GM21390 (cell line): Measurements from ENCODE around the gene NEDD4.
"Not testable (repeated sequence)": the region's sequence is repeated elsewhere in the genome, so short reads cannot be mapped to it uniquely, and the experiment has no call there.

Experiments used
- ATAC-seq: cut with Tn5 transposase; IDR thresholded peaks from one replicate; pipeline ENCODE4 v1.9.1; 2021; ENCODE audit not compliant: unreplicated experiment

Gene NEDD4

GRCh38 chr15:55993111-55993803 is at the start of gene NEDD4:
TSS of gene NEDD4 (minus strand) at chr15:55993612. CDS start at chr15:55993555, 57 bp downstream.
- ATAC-seq, result peak; percentile 90

GRCh38 chr15:56042498-56042897 is 49.1 kb upstream of the NEDD4 start:
- ATAC-seq, result no peak

- ATAC-seq, result no peak
These were observed 48.6 kb upstream of the NEDD4 start for GRCh38 chr15:56042031-56042430.

DNA sequence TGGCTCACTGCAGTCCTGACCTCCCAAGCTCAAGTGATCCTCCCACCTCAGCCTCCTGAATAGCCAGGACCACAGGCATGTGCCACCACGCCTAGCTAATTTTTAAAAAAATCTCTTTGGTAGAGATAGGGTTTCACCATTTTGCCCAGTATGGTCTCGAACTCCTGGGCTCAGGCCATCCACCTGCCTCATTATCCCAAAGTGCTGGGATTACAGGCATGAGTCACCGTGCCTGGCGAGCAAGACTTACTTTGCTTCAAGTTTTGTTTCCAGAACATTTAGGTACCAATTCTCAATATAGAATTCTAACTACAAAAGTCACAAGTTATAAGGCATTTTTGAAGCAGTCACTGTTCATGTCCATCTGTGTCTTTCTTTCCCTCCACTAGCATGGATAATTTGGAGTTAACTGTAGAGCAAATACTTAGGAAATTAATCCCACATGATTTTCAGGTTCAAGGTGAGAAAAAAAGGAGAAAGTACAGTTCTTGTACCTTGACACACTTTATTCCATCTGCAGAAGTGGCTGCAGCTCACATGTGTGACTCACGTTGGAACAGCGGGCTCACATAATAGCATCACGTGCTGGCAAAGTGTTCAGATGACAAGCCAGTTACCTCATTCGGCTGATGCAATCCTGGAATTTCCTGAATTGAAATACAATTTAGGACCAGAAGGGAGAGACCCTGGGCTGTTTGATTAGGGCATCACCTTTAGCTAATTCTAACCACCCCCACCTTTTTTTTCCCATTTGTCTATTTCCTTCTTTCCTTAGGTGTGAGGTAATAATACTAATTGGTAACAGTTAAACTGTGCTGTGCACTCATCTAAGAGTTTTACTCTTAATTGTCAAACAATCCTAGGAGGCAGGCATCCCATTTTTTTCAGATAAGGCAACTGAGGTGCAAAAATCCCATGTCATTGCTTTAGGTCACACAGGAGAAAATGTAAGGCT is 46.9 kb upstream of the NEDD4 start:
- ATAC-seq, result no peak

GRCh38 chr15:56038707-56039106 is 45.3 kb upstream of the NEDD4 start:
- ATAC-seq, result no peak

DNA sequence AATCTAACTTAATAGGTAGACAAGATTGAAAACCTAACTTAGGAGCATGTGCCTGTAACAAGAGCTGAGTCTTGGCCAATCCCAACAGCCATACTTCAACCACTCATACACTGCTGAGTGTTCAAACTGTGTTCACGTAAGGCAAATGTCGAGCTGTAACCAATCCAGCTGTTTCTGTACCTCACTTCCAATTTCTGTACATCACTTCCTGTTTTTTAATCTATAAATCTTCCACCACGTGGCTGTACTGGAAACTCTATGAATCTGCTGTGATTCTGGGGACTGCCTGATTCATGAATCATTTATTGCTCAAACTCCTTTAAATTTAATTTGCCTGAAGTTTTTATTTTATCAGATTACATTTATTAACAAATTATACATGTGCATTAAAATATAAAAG is 44.6 kb upstream of the NEDD4 start:
- no peak for ATAC-seq

- ATAC-seq, result no peak
These were observed 43.2 kb upstream of the NEDD4 start for GRCh38 chr15:56036546-56037067.

- no peak for ATAC-seq
These were observed 41.8 kb upstream of the NEDD4 start for GRCh38 chr15:56035166-56035565.

DNA sequence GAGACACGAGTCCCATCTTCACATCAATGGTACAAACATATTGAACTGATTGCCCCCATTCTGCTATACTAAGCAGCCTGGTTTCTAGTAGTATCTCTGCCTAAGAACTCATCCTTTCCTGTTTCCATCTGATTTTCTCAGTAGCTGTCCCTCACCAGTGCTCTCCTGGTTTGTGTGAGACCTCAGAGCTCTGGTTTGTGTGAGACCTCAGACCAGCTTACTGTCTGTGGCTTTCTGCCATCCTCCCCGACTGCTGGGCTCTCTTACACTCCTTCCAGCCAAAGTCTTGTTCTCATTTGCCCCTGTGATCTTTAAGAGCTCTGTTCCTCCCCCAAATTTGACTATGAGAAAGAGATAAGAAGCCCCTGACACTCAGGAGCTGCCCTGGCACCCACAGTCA is 41.1 kb upstream of the NEDD4 start:
- ATAC-seq, result no peak

- no peak for ATAC-seq
These were observed 39.0 kb upstream of the NEDD4 start for GRCh38 chr15:56032373-56032772.

DNA sequence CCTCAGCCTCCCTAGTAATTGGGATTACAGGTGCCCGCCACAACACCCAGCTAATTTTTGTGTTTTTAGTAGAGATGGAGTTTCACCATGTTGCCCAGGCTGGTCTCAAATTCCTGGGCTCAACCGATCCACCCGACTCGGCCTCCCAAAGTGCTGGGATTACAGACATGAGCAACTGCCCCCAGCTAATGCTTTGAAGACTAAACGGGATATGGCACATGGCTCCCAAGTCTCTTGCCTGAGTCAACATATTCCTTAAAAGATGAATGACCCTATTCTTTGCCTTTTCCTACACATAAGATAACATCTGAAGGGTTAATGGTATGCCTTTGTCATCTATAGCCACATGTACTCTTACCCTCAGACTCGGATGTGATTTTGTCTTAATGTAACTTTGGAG is 38.4 kb upstream of the NEDD4 start:
- no peak for ATAC-seq

DNA sequence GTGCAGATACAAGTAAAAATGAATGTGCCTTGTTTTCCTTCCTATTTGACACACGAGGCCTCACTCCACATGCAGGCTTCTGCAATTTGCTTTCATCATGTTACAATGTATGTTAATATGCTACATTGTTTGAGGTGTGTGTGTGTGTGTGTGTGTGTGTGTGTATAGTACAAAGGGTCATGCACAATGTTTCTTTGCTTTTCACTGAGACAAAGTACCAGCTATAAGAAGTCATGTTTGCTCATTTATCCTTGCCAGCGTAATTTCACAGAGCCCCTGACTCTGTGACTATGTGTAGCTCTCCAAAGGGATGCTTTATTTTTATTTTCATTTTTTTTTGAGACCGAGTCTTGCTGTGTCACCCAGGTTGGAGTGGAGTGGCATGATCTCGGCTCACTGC is 38.0 kb upstream of the NEDD4 start:
- ATAC-seq, result no peak

DNA sequence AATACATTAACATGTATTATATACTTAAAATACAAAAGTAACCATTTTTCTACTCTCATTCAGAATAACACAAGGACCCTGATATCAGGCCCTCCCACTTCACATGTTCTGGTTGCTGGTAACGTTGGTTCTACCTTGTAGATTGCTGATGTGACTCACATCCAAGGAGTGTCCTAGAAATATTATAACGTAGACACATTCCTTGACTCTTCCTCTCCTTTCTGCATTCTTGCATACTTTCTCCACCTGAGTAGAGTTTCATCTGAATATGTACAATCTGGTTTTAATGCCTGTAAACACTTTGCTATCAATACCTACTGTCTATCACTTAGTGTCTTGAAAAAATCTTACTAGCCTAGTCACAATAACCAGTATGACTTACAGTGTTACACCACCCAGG is 35.0 kb upstream of the NEDD4 start:
- no peak for ATAC-seq

DNA sequence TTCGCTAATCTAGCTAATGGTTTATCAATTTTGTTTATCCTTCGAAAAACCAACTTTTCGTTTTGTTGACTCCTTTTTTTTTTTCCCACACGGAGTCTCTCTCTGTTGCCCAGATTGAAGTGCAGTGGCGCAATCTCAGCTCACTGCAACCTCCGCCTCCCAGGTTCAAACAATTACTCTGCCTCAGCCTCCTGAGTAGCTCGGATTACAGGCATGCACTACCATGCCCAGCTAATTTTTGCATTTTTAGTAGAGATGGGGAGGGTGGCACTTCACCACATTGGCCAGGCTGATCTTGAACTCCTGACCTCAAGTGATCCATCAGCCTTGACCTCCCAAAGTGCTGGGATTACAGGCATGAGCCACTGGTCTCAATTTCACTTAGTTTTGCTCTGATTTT is 29.7 kb upstream of the NEDD4 start:
- not testable (repeated sequence) for ATAC-seq

DNA sequence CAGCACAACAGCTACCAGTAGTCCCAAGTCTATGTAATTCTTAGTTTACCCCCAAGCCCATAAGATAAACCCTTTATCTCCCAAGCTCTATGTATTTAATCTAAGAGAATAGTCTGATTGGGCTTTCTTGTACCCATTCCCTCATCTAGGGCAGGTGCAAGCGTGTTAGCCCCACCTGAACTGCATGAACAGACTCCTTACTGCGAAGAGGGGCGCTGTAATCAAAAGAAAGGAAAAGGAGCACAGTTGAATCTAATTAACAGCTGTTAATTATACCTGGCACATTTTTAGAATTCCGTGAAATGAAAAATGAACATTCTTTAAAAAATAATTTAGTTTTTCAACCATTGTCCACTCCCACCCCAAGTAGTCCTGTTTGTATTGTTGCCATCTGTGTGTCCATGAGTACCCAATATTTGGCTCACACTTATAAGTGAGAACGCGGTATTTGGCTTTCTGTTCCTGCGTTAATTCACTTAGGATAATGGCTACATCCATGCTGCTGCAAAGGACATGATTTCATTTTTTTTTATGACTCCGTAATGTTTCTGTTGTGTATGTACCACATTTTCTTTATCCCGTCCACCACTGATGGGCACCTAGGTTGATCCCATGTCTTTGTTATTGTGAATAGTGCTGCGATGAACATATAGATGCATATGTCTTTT is 26.5 kb upstream of the NEDD4 start:
- no peak for ATAC-seq

DNA sequence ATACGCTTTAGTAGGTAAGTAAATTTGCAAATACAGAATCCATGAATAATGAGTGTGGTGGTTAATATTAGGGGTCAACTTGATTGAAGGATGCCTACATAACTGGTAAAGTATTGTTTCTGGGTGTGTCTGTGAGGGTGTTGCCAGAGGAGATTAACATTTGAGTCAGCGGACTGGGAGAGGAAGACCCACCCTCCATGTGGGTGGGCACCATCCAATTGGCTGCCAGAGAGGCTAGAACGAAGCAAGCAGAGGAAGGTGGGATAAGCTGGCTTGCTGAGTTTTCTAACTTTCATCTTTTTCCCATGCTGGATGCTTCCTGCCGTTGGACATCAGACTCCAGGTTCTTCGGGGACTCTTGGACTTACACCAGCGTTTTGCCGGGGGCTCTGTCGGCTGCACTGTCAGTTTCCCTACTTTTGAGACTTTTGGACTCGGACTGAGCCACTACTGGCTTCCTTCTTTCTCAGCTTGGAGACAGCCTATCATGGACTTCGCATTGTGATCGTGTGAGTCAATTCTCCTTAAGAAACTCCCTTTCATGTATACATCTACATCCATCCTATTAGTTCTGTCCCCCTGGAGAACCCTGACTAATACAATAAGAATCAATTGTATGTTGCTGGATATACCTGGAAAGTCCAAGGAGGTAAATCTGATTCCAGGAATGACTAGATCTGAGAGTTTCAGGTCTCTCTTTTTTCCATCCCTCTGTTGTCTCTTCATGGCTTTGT is 25.8 kb upstream of the NEDD4 start:
- ATAC-seq, result no peak

DNA sequence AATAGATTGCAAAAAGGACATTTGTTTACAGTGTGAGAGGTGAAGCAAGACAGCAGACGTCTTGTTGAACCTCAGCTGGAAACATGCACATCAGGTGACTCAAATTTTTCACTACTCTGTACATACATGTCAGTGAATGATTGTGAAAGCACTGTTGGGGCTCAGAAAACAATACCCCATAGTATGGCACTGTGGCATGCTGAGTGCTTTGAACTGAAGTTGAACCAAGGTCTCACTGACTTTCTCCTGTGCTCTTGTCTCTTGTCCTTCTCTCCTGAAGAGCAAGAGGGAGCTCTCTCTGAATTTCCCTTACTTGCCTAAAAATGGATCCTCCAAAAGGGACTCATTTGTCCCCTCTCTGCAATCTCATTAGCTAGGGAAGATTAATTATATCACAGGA is 24.5 kb upstream of the NEDD4 start:
- no peak for ATAC-seq

- no peak for ATAC-seq
These were observed 24.1 kb upstream of the NEDD4 start for GRCh38 chr15:56017511-56017910.

DNA sequence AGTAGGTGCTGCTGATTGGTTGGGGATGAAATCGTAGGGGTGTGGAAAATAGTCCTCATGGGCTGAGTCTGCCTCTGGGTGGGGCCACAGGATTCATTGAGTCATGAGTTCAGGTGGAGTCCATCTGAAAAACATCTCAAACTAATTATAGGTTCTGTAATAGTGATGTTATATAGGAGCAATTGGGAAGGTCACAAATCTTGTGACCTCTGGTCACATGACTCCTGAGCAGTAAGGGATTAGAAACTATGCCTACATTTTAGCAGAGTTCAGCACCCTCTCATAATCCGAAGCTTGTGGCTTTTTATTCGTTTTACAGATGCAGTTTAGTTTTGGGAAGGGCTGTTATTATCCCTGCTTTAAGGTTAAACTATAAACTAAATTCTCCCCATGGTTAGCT is 22.9 kb upstream of the NEDD4 start:
- no peak for ATAC-seq

DNA sequence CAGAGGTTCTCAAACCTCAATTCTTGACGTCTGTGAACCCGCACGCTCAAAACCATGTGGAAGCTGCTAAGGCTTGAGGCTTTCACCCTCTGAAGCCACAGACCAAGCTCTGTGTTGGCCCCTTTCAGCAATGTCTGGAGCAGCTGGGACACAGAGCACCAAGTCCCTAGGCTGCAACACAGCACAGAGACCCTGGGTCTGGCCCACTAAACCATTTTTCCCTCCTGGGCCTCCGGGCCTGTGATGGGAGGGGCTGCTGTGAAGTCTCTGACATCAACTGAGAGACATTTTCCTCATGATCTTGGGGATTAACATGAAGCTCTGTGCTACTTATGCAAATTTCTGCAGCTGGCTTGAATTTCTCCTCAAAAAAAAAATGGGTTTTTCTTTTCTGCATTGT is 21.3 kb upstream of the NEDD4 start:
- no peak for ATAC-seq

DNA sequence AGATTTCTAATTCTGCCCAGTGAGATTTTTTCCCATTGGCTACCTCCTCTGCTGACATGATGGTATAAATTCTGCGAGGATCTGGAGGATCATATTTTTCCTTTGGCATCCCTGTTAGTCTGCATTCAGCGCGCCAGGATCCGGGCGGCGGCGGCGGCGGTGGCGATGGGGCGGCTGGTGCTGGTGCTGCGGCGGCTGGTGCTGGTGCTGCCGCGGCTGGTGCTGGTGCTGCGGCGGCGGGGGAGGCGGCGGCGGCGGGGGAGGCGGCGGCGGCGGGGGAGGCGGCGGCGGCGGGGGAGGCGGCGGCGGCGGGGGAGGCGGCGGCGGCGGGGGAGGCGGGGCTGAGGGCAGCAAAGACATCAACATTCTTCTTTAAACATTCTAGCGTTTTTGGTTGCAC is 13.6 kb upstream of the NEDD4 start:
- not testable (repeated sequence) for ATAC-seq
